Ovary (tissue), 3 donors: ENCODE measurements around the gene ANO10.

Experiments
- CTCF ChIP-seq, 3 donors: fragments of 450-650 bp in 2 of 3; fragments of 200-600 bp in 1 of 3; IDR thresholded peaks; one replicate each; pipeline versions ENCODE4 v1.5.1 to v1.8.0; 2016 to 2022; ENCODE audit warnings: antibody characterized with exemption in 3 of 3, mild to moderate bottlenecking in 1 of 3
- EP300 ChIP-seq: sonication (generic); formaldehyde crosslinking; IDR thresholded peaks from one replicate; pipeline ENCODE4 v1.6.1; 2017; ENCODE audit warnings: antibody characterized with exemption
- POLR2A ChIP-seq: fragments of 450-650 bp; IDR thresholded peaks from one replicate; pipeline ENCODE4 v1.6.1; 2017; ENCODE audit warnings: antibody characterized with exemption, mild to moderate bottlenecking, moderate library complexity
- donor health status: DM: no; HTN: no; CAD: no.

DNA sequence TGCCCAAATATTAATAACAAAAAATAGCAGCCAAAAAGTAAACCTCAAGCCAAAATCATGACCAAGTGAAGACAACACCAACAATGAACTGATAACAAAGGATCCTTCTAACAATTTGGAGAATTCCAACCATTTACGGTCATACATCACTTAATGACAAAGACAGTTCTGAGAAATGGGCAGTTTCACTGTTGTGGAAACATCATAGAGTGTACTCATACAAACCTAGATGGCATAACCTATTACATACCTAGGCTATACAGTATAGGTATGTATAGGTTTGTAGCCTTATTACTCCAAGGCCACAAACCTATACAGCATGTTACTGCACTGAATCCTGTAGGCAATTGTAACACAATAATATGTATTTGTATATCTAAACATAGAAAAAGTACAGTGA is 12.4 kb downstream of the ANO10 start:
- TF ChIP-seq EP300 (no peak), CTCF (IDR thresholded peaks at IDR 0.05) (no peak), POLR2A (no peak)
